IMR-90 (cell line): Measurements from ENCODE around the gene ADAMTSL2. TPM values are rescaled to one million over a fixed set of nuclear protein-coding genes. Genes with fewer than 3 reads are reported as not detected.

ENCODE experiments used
- ATAC-seq: fragments of 200-7000 bp; cut with Tn5 transposase; 2 replicates; pipeline ENCODE4 v1.9.1; 2020; ENCODE audit warnings: low read depth, mild to moderate bottlenecking, moderate library complexity
- BruUV-seq: library from RNA; stranded (reverse); fragments of 400-500 nt; replicated peaks from 2 replicates; lab custom pipeline; 2021; lab: Mats Ljungman, UMichigan
- CTCF ChIA-PET: fragments of 300-600 bp; formaldehyde crosslinking; extraction: SDS; loops from one replicate; lab custom pipeline; 2021; ENCODE audit warnings: antibody characterized with exemption; lab: Yijun Ruan, JAX
- POLR2A ChIA-PET: fragments of 300-600 bp; sonication (Branson Sonifier 250); formaldehyde crosslinking; loops from one replicate; lab custom pipeline; 2022; ENCODE audit warnings: antibody characterized with exemption; ENCODE audit not compliant: unreplicated experiment; lab: Charles Lee
- DNase-seq: peaks from one replicate; pipeline ENCODE4 v3.0.0; 2013
- H2AFZ ChIP-seq: replicated peaks from 2 replicates; pipeline ENCODE3; 2013; ENCODE audit warnings: low read length, mild to moderate bottlenecking; ENCODE audit not compliant: poor library complexity
- H2AK5ac ChIP-seq: 2 replicates; pipeline ENCODE4 v1.6.1; 2013; ENCODE audit warnings: low read depth, low read length, inconsistent platforms
- H2AK9ac ChIP-seq: replicated peaks from 2 replicates; pipeline ENCODE3; 2013; ENCODE audit warnings: mild to moderate bottlenecking, low read depth, low read length, moderate library complexity; ENCODE audit not compliant: poor library complexity
- H2BK120ac ChIP-seq: 2 replicates; pipeline ENCODE4 v1.6.1; 2013; ENCODE audit warnings: low read depth, low read length, inconsistent platforms
- H2BK15ac ChIP-seq: 3 replicates; pipeline ENCODE4 v1.6.1; 2013; ENCODE audit warnings: low read depth, low read length, inconsistent platforms
- H2BK20ac ChIP-seq: 2 replicates; pipeline ENCODE4 v1.6.1; 2013; ENCODE audit warnings: low read depth, mild to moderate bottlenecking, inconsistent platforms, low read length, moderate library complexity
- H2BK5ac ChIP-seq: 2 replicates; pipeline ENCODE4 v1.6.1; 2013; ENCODE audit warnings: mild to moderate bottlenecking, low read depth, low read length, inconsistent platforms; ENCODE audit not compliant: poor library complexity, severe bottlenecking
- H3K14ac ChIP-seq: replicated peaks from 2 replicates; pipeline ENCODE4 v1.6.1; 2013; ENCODE audit warnings: low read depth, low read length, inconsistent platforms
- H3K18ac ChIP-seq: 2 replicates; pipeline ENCODE4 v1.6.1; 2013; ENCODE audit warnings: low read depth, low read length, control low read depth
- H3K23ac ChIP-seq: 2 replicates; pipeline ENCODE4 v1.6.1; 2013; ENCODE audit warnings: low read depth, low read length, inconsistent platforms
- H3K27ac ChIP-seq: 2 replicates; pipeline ENCODE4 v1.5.1; 2013; ENCODE audit warnings: mild to moderate bottlenecking, control low read depth, low read length; ENCODE audit not compliant: insufficient read depth
- H3K27me3 ChIP-seq: 2 replicates; pipeline ENCODE4 v1.6.1; 2013; ENCODE audit warnings: low read length; ENCODE audit not compliant: control insufficient read depth, insufficient read depth
- H3K36me3 ChIP-seq: 2 replicates; pipeline ENCODE4 v1.6.1; 2013; ENCODE audit warnings: low read length, mixed read lengths; ENCODE audit not compliant: control insufficient read depth, insufficient read depth
- H3K4ac ChIP-seq: 2 replicates; pipeline ENCODE4 v1.6.1; 2013; ENCODE audit warnings: low read depth, low read length, inconsistent platforms
- H3K4me1 ChIP-seq: 2 replicates; pipeline ENCODE4 v1.6.1; 2013; ENCODE audit warnings: low read length, mixed read lengths; ENCODE audit not compliant: control insufficient read depth, insufficient read depth
- H3K4me2 ChIP-seq: 2 replicates; pipeline ENCODE4 v1.6.1; 2013; ENCODE audit warnings: low read depth, mild to moderate bottlenecking, control low read depth, low read length, moderate library complexity
- H3K4me3 ChIP-seq: 2 replicates; pipeline ENCODE4 v1.5.1; 2013; ENCODE audit warnings: low read depth, mild to moderate bottlenecking, control low read depth, low read length, moderate library complexity; ENCODE audit not compliant: insufficient read depth
- H3K56ac ChIP-seq: 2 replicates; pipeline ENCODE4 v1.6.1; 2013; ENCODE audit warnings: low read length, inconsistent platforms; ENCODE audit not compliant: insufficient read depth; ENCODE audit errors: extremely low read depth
- H3K79me1 ChIP-seq, 2 experiments: 2 replicates each; pipeline ENCODE4 v1.6.1; 2013; ENCODE audit warnings: low read length in 2 of 2, inconsistent platforms in 1 of 2, low read depth in 1 of 2
- H3K9ac ChIP-seq: 2 replicates; pipeline ENCODE4 v1.6.1; 2013; ENCODE audit warnings: low read depth, low read length, control low read depth
- H3K9me1 ChIP-seq: 2 replicates; pipeline ENCODE4 v1.6.1; 2013; ENCODE audit warnings: low read length, inconsistent platforms; ENCODE audit not compliant: insufficient read depth
- H3K9me3 ChIP-seq: 2 replicates; pipeline ENCODE4 v1.6.1; 2013; ENCODE audit warnings: low read length; ENCODE audit not compliant: control insufficient read depth, insufficient read depth
- H4K20me1 ChIP-seq: 2 replicates; pipeline ENCODE4 v1.6.1; 2013; ENCODE audit warnings: low read length, inconsistent platforms; ENCODE audit not compliant: insufficient read depth
- H4K5ac ChIP-seq: 2 replicates; pipeline ENCODE4 v1.6.1; 2013; ENCODE audit warnings: mild to moderate bottlenecking, low read depth, low read length, control low read depth
- H4K8ac ChIP-seq, 2 experiments: 2 replicates each; pipeline ENCODE4 v1.6.1; 2013; ENCODE audit warnings: low read depth in 2 of 2, low read length in 2 of 2, control low read depth in 1 of 2, inconsistent platforms in 1 of 2
- H4K91ac ChIP-seq: 2 replicates; pipeline ENCODE4 v1.6.1; 2013; ENCODE audit warnings: low read depth, low read length, inconsistent platforms; ENCODE audit not compliant: insufficient read depth
- CEBPB ChIP-seq: IDR thresholded peaks from 2 replicates; pipeline ENCODE4 v1.6.1; 2012; ENCODE audit warnings: low read depth, low read length, improper control_type of control experiment
- CHD1 ChIP-seq: IDR thresholded peaks from 2 replicates; pipeline ENCODE4 v1.6.1; 2012; ENCODE audit warnings: low read depth, low read length, improper control_type of control experiment
- POLR2A ChIP-seq: IDR thresholded peaks from 2 replicates; pipeline ENCODE4 v1.6.1; 2012; ENCODE audit warnings: mild to moderate bottlenecking, low read depth, low read length
- RAD21 ChIP-seq: IDR thresholded peaks from 2 replicates; pipeline ENCODE4 v1.6.1; 2012; ENCODE audit warnings: low read length, improper control_type of control experiment
- RCOR1 ChIP-seq: IDR thresholded peaks from 2 replicates; pipeline ENCODE4 v1.6.1; 2012; ENCODE audit warnings: mild to moderate bottlenecking, low read length, improper control_type of control experiment; ENCODE audit not compliant: insufficient replicate concordance
- WGBS, 2 experiments: methylation state at CpG; one replicate each; pipeline versions ENCODE4 v1.1.5 to v1.1.7; 2013; ENCODE audit warnings: missing lambda C conversion rate in 2 of 2; ENCODE audit not compliant: insufficient read length in 1 of 2; ENCODE audit errors: extremely low coverage in 2 of 2; 5-methylcytosine and 5-hydroxymethylcytosine counted together
- dilution Hi-C: fragments of 300-500 bp; cut with HindIII; formaldehyde crosslinking; loops from one replicate; pipeline ENCODE4 v1.14.3; 2018; ENCODE audit warnings: low sequenced_read_pairs; ENCODE audit not compliant: unreplicated experiment
- in situ Hi-C: fragments of 300-500 bp; cut with MboI; formaldehyde crosslinking; loops from 3 replicates; pipeline ENCODE4 v1.14.3; 2019; ENCODE audit warnings: low sequenced_read_pairs, inconsistent platforms, mixed read lengths
- intact Hi-C: fragments of 100-400 bp; cut with micrococcal nuclease; formaldehyde crosslinking; loops from 2 replicates; pipeline ENCODE4 v1.10.0; 2022
- polyA plus RNA-seq, 3 experiments: library from polyadenylated mRNA; depleted of rRNA; stranded (reverse); fragments of >200 nt; gene quantifications; 2 replicates each; pipeline ENCODE4 v1.2.3, GENCODE V29; 2012; ENCODE audit warnings: low replicate concordance in 1 of 3
- total RNA-seq: library from RNA; depleted of rRNA; stranded (reverse); fragments of >200 nt; gene quantifications from 2 replicates; pipeline ENCODE4 v1.2.3, GENCODE V29; 2012
- TF ChIP-seq, protein P1 (sequence below): fragments of 150-350 bp; IDR thresholded peaks from 2 replicates; pipeline ENCODE4 v1.6.1; 2016; ENCODE audit warnings: low read depth, mild to moderate bottlenecking, low read length, moderate library complexity, borderline replicate concordance
- TF ChIP-seq, protein P2 (sequence below): fragments of 150-350 bp; IDR thresholded peaks from 2 replicates; pipeline ENCODE4 v1.6.1; 2017; ENCODE audit warnings: mild to moderate bottlenecking, antibody characterized with exemption, low read length, low read depth

ADAMTSL2 gene
- total and polyA plus RNA-seq, 2 of the 4 experiments (the other 2 are of a cell fraction) = not detected

DNA sequence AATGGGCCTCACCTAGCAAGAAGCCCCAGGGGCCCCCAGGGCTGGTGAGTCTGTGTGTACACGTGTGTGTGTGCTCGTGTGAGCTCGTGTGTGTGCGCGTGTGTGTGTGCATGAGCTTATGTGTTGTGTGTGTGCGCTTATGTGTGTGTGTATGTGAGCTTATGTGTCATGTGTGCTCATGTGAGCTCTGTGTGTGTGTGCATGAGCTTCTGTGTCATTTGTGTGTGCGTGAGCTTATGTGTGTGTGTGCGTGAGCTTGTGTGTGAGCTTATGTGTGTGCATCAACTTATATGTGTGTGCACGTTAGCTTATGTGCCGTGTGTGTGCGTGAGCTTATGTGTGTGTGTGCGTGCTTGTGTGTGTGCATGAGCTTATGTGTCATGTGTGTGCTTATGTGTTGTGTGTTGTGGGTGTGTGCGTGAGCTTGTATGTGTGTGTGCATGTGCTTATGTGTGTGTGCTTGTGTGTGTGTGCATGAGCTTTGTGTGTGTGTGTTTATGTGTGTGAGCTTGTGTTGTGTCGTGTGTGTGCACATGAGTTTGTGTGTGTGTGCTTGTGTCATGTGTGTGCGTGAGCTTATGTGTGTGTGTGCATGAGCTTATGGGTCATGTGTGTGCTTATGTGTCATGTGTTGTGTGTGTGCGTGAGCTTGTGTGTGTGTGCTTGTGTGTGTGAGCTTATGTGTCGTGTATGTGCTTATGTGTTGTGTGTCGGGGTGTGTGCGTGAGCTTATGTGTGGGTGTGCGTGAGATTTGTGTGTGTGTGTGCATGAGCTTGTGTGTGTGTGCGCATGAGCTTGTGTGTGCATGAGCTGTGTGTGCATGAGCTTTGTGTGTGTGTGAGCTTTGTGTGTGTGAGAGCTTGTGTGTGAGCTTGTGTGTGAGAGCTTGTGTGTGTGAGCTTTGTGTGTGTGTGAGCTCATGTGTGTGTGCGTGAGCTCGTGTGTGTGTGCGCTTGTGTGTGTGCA, 38.9 kb upstream of the ADAMTSL2 start:
- WGBS, 2 experiments = 94% methylated on average over 15 of the region's 24 CpGs; no CpG with 5 or more reads in 1 of the 2 experiments

More for the DNA sequence above, 38.9 kb upstream of the ADAMTSL2 start:
- no peak overlapping the region for H2BK120ac ChIP-seq
- H3K9me1 ChIP-seq = peaks cover 5% of the 10 kb centered on the region; the same call in 1 of the 2 replicates
- H2BK5ac ChIP-seq = no peak overlapping the region
- H3K36me3 ChIP-seq = no peaks in the 10 kb centered on the region
- no peak overlapping the region for H2BK15ac ChIP-seq
- no peak overlapping the region for H3K4me3 ChIP-seq
- no peak overlapping the region for H2AFZ ChIP-seq
- BruUV-seq = no TSS peak
- no peak overlapping the region for H3K56ac ChIP-seq
- H3K9ac ChIP-seq = no peak overlapping the region
- H2AK5ac ChIP-seq = no peak overlapping the region
- no peaks in the 10 kb centered on the region; the same call in 1 of the 2 replicates for H3K9me3 ChIP-seq
- H4K20me1 ChIP-seq = no peaks in the 10 kb centered on the region
- peaks cover 2% of the 10 kb centered on the region; the same call in 1 of the 2 replicates for H3K4me1 ChIP-seq
- DNase-seq = no peak
- H2BK20ac ChIP-seq = no peak overlapping the region
- H3K18ac ChIP-seq = no peak overlapping the region
- no peak overlapping the region for H3K23ac ChIP-seq
- intact Hi-C loops = no loop called here
- no peaks in the 10 kb centered on the region for H3K79me1 ChIP-seq
- ATAC-seq = no peak
- H4K5ac ChIP-seq = no peak overlapping the region
- ChIA-PET POLR2A (no interaction called here), CTCF (no interaction called here)
- H3K27me3 ChIP-seq = peaks cover 63% of the 10 kb centered on the region
- in situ Hi-C loops = loop anchor here (25.0 kb wide), 1 partner anchor 458 kb away; the partner anchor contains the start of gene GTF3C5
- no peak overlapping the region for H4K91ac ChIP-seq
- no peak overlapping the region for H3K4me2 ChIP-seq
- H2AK9ac ChIP-seq = peak overlapping the region; percentile 11
- no peak overlapping the region for H3K14ac ChIP-seq
- dilution Hi-C loops = no loop called here
- H4K8ac ChIP-seq = no peak overlapping the region
- TF ChIP-seq, protein P1, sequence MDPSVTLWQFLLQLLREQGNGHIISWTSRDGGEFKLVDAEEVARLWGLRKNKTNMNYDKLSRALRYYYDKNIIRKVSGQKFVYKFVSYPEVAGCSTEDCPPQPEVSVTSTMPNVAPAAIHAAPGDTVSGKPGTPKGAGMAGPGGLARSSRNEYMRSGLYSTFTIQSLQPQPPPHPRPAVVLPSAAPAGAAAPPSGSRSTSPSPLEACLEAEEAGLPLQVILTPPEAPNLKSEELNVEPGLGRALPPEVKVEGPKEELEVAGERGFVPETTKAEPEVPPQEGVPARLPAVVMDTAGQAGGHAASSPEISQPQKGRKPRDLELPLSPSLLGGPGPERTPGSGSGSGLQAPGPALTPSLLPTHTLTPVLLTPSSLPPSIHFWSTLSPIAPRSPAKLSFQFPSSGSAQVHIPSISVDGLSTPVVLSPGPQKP = no peak
- TF ChIP-seq POLR2A (no peak), CHD1 (no peak), RCOR1 (no peak), CEBPB (no peak), RAD21 (no peak)
- TF ChIP-seq, protein P2, sequence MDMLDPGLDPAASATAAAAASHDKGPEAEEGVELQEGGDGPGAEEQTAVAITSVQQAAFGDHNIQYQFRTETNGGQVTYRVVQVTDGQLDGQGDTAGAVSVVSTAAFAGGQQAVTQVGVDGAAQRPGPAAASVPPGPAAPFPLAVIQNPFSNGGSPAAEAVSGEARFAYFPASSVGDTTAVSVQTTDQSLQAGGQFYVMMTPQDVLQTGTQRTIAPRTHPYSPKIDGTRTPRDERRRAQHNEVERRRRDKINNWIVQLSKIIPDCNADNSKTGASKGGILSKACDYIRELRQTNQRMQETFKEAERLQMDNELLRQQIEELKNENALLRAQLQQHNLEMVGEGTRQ = no peak
- H3K27ac ChIP-seq = no peak overlapping the region
- no peak overlapping the region for H3K4ac ChIP-seq
